Dermis microvascular lymphatic vessel endothelial cell (primary cell): Measurements from ENCODE around the gene HOXA6. TPM values are rescaled to one million over a fixed set of nuclear protein-coding genes. Genes with fewer than 3 reads are reported as not detected.

ENCODE experiments used
- DNase-seq, 2 donors: peaks; one replicate each; pipeline versions ENCODE4 v3.0.0 to v3.0.0-alpha.2; 2010; ENCODE audit warnings: low read depth in 2 of 2
- total RNA-seq: library from RNA; depleted of rRNA; stranded (reverse); fragments of >200 nt; gene quantifications from 2 replicates; pipeline ENCODE4 v1.2.1, GENCODE V29; 2014

Gene HOXA6
- total RNA-seq, 1 donor from 2014 or later = 1.9 TPM

GRCh38 chr7:27099453-27100370, 47.9 kb downstream of the HOXA6 start:
- no peak for DNase-seq

GRCh38 chr7:27098578-27099451, 48.8 kb downstream of the HOXA6 start:
- DNase-seq = peak in 1 of 2 donors; percentile 70

- no peak for DNase-seq
Measured at GRCh38 chr7:27097686-27098577, 49.6 kb downstream of the HOXA6 start.

- peak in 1 of 2 donors; percentile 65 for DNase-seq
Measured at GRCh38 chr7:27096768-27097514, 50.6 kb downstream of the HOXA6 start.

GRCh38 chr7:27095897-27096767, 51.4 kb downstream of the HOXA6 start, which contains the start of gene HOXA1:
Gene HOXA1 (minus strand): TSS chr7:27096000. CDS start chr7:27095912, 88 bp downstream.
- peak; percentile 90 to 96 for DNase-seq

Other genes with a start within 250 kb of the HOXA6 start
- gene HOXA1, start 51.8 kb downstream of the HOXA6 start, total RNA-seq = 0.51 and 1.0 TPM in 2 replicates
- gene HOXA2, start 45.1 kb downstream of the HOXA6 start, total RNA-seq = 0.25 and 0.39 TPM in 2 replicates
- 0.51 TPM in 2 replicates for gene HOXA4, start 17.0 kb downstream of the HOXA6 start, total RNA-seq
- 4.1 and 5.3 TPM in 2 replicates for gene HOXA5, start 4.1 kb downstream of the HOXA6 start, total RNA-seq
- gene HOXA3, start 4.8 kb upstream of the HOXA6 start, total RNA-seq = 3.0 and 3.7 TPM in 2 replicates
- 1.0 and 2.0 TPM in 2 replicates for gene HOXA7, start 8.9 kb upstream of the HOXA6 start, total RNA-seq
- gene HOXA9, start 17.8 kb upstream of the HOXA6 start, total RNA-seq = 3.2 and 4.7 TPM in 2 replicates
- gene HOXA10, start 26.5 kb upstream of the HOXA6 start, total RNA-seq = 0.90 and 2.3 TPM in 2 replicates
- 0.13 TPM in 2 replicates for gene HOXA11, start 37.5 kb upstream of the HOXA6 start, total RNA-seq
- gene HOXA13, start 52.3 kb upstream of the HOXA6 start, total RNA-seq = not detected in 2 replicates
- not detected in 2 replicates for gene EVX1, start 95.0 kb upstream of the HOXA6 start, total RNA-seq